ENCODE results near the gene DAD1.

DNA sequence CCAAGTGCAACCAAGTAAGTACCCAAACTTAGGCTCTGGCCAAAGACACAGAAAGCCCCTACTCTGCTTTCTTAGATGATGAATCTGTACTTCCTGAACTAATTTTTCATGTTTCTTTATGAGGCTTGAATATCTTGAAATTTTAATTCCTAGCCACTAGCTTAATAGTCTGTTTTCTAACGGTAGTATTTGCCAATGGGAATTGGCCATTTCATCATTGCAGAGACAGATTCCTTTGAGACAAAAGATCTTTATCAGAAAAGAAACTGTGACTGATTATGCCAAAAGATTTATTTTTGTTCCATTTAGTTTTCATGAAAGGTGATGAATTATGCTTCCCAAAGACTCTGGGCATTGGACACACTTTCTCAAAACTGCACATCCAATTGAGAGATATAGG is 48.7 kb downstream of the DAD1 start:
- TF ChIP-seq POLR2A (IDR thresholded peaks at IDR 0.05) = no peak
- TF ChIP-seq, protein P1, sequence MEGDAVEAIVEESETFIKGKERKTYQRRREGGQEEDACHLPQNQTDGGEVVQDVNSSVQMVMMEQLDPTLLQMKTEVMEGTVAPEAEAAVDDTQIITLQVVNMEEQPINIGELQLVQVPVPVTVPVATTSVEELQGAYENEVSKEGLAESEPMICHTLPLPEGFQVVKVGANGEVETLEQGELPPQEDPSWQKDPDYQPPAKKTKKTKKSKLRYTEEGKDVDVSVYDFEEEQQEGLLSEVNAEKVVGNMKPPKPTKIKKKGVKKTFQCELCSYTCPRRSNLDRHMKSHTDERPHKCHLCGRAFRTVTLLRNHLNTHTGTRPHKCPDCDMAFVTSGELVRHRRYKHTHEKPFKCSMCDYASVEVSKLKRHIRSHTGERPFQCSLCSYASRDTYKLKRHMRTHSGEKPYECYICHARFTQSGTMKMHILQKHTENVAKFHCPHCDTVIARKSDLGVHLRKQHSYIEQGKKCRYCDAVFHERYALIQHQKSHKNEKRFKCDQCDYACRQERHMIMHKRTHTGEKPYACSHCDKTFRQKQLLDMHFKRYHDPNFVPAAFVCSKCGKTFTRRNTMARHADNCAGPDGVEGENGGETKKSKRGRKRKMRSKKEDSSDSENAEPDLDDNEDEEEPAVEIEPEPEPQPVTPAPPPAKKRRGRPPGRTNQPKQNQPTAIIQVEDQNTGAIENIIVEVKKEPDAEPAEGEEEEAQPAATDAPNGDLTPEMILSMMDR (IDR thresholded peaks at IDR 0.05) = no peak

All from adrenal gland (tissue), 5 donors.